ENCODE results near the gene CDH8.

DNA sequence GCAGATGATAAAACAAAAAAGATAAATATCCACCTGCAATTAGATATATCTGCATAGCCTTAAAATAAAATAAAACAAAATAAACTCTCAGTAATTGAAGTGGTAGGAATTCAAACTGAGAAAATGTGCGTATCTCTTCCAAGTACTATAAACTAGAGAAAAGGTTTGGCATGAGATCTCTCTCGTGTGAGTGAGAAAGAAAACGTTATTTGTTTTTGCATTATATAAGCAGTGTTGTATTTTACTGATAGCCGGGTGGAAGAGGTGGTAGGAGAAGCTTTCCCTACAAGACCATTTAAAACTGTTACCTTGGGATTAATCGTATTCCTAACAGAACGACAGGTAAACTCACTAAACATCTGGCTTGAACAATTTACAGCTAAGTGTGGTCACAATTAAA lies 15.6 kb downstream of the CDH8 start:
- TF ChIP-seq, protein P1, sequence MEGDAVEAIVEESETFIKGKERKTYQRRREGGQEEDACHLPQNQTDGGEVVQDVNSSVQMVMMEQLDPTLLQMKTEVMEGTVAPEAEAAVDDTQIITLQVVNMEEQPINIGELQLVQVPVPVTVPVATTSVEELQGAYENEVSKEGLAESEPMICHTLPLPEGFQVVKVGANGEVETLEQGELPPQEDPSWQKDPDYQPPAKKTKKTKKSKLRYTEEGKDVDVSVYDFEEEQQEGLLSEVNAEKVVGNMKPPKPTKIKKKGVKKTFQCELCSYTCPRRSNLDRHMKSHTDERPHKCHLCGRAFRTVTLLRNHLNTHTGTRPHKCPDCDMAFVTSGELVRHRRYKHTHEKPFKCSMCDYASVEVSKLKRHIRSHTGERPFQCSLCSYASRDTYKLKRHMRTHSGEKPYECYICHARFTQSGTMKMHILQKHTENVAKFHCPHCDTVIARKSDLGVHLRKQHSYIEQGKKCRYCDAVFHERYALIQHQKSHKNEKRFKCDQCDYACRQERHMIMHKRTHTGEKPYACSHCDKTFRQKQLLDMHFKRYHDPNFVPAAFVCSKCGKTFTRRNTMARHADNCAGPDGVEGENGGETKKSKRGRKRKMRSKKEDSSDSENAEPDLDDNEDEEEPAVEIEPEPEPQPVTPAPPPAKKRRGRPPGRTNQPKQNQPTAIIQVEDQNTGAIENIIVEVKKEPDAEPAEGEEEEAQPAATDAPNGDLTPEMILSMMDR (conservative IDR thresholded peaks at IDR 0.05; ENCODE audit: low read depth, low read length): no peak
- TF ChIP-seq EZH2phosphoT487 (IDR thresholded peaks at IDR 0.05; ENCODE audit: borderline replicate concordance, low read length) (no peak), EZH2 (IDR thresholded peaks at IDR 0.05; ENCODE audit: low read length, unreplicated experiment) (no peak)

Measured in PC-3 (cell line).